ENCODE measurements around the gene AFMID.

AFMID gene

DNA sequence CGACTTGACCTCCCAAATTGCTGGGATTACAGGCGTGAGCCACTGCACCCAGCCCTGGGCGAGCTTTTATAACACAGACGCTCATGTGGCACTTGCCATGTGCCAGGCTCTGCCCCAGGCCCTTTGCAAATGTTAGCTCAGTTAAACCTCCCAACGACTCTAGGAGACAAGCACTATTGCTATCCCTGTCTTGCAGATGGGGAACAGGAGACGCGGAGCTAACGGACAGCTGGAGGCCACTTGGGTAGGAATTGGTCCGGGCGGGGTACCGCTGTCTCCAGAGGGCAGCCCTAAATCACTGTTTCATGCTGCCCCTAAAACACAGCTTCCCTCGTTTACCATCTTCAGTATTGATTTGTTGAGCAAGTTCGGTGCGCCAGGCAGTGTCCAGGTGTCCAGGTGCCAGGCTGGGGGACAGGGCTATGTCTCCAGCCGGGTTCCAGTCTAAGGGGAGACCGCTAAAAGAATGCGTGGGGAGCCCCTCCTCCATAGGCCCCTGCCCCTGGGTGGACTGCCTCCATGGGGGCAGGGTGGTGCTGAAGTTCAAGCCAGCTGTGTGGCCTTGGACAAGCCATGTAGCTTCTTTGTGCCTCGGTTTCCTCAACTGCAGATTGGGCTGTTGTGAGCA, 68.0 kb downstream of the AFMID start:
- no peak overlapping the region for H3K4me3 ChIP-seq (ENCODE audit: low read length, poor library complexity, severe bottlenecking)
- H3F3A ChIP-seq (ENCODE audit: low read depth) = 0 out of 2 replicates have a peak, but pooled peaks cover 6% of the 10 kb centered on the region
- H3K9ac ChIP-seq (ENCODE audit: low read depth, low read length, poor library complexity, severe bottlenecking) = no peak overlapping the region
- no peaks in the 10 kb centered on the region for H3K36me3 ChIP-seq (ENCODE audit: insufficient read depth, low read length)
- no peaks in the 10 kb centered on the region for H3K27me3 ChIP-seq (ENCODE audit: insufficient read depth, low read length, poor library complexity, severe bottlenecking)
- no peaks in the 10 kb centered on the region for H3K9me3 ChIP-seq (ENCODE audit: insufficient read depth, low read depth, low read length)
- H4K20me1 ChIP-seq (ENCODE audit: insufficient read depth, low read length, poor library complexity, severe bottlenecking) = no peaks in the 10 kb centered on the region
- no peak for TF ChIP-seq EZH2phosphoT487 (IDR thresholded peaks at IDR 0.05; ENCODE audit: borderline replicate concordance)
- TF ChIP-seq, protein P1, sequence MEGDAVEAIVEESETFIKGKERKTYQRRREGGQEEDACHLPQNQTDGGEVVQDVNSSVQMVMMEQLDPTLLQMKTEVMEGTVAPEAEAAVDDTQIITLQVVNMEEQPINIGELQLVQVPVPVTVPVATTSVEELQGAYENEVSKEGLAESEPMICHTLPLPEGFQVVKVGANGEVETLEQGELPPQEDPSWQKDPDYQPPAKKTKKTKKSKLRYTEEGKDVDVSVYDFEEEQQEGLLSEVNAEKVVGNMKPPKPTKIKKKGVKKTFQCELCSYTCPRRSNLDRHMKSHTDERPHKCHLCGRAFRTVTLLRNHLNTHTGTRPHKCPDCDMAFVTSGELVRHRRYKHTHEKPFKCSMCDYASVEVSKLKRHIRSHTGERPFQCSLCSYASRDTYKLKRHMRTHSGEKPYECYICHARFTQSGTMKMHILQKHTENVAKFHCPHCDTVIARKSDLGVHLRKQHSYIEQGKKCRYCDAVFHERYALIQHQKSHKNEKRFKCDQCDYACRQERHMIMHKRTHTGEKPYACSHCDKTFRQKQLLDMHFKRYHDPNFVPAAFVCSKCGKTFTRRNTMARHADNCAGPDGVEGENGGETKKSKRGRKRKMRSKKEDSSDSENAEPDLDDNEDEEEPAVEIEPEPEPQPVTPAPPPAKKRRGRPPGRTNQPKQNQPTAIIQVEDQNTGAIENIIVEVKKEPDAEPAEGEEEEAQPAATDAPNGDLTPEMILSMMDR (conservative IDR thresholded peaks at IDR 0.05; ENCODE audit: low read length) = no peak
- no peaks in the 10 kb centered on the region for H3K79me2 ChIP-seq (ENCODE audit: insufficient read depth, low read length)
- no peak overlapping the region for H3K4me2 ChIP-seq (ENCODE audit: low read depth, low read length, poor library complexity, severe bottlenecking)
- H3K4me1 ChIP-seq (ENCODE audit: insufficient read depth, low read length, poor library complexity, severe bottlenecking) = peaks cover 48% of the 10 kb centered on the region
- no peak overlapping the region for H2AFZ ChIP-seq (ENCODE audit: low read length)
- no peaks in the 10 kb centered on the region for H3K9me2 ChIP-seq (replicated peaks; ENCODE audit: low read depth, low read length)

DNA sequence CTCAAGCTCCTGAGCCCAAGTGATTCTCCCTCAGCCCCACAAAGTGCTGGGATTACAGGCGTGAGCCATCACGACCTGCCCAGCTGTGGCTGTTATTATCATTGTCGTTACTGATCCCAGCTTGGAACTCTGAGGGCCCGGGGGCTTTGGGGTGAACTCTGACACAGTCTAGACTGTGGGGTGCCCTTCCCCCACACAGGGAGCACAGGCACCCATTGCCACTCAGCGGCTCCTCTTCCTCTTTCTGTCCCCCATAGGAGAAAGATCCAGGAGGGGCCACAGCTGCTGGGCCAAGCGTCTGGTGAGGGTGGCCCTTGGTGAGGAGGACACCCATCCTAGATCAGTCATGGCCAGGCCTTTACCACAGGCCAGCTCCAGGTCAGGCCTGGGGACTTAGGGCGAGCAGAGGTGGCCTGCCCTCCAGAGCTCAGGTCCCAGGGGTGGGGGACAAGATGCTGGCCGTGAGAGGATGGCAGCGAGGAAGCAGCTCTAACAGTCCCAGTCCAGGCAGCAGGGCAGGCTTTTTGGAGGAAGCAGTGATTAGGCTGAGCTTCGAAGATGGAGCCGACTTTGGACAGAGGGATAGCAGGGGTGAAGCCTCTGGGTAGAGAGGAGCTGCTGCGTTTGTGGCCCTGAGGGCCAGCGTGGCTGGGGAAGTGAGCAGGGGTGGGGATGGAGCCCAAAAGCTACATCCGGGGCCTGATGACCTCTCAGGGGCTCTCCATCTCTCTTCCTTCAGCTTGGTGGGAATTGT, 69.0 kb downstream of the AFMID start:
- no peak overlapping the region for H3K4me3 ChIP-seq (ENCODE audit: low read length, poor library complexity, severe bottlenecking)
- no peak overlapping the region for H2AFZ ChIP-seq (ENCODE audit: low read length)
- H3K9ac ChIP-seq (ENCODE audit: low read depth, low read length, poor library complexity, severe bottlenecking) = no peak overlapping the region
- peaks cover 46% of the 10 kb centered on the region for H3K4me1 ChIP-seq (ENCODE audit: insufficient read depth, low read length, poor library complexity, severe bottlenecking)
- H3K79me2 ChIP-seq (ENCODE audit: insufficient read depth, low read length) = no peaks in the 10 kb centered on the region
- no peaks in the 10 kb centered on the region for H3K27me3 ChIP-seq (ENCODE audit: insufficient read depth, low read length, poor library complexity, severe bottlenecking)
- no peak overlapping the region for H3K4me2 ChIP-seq (ENCODE audit: low read depth, low read length, poor library complexity, severe bottlenecking)
- no peaks in the 10 kb centered on the region for H3K36me3 ChIP-seq (ENCODE audit: insufficient read depth, low read length)
- TF ChIP-seq EZH2phosphoT487 (IDR thresholded peaks at IDR 0.05; ENCODE audit: borderline replicate concordance) = no peak
- TF ChIP-seq, protein P1 (conservative IDR thresholded peaks at IDR 0.05; ENCODE audit: low read length) = no peak
- no peaks in the 10 kb centered on the region for H3K9me2 ChIP-seq (replicated peaks; ENCODE audit: low read depth, low read length)
- H4K20me1 ChIP-seq (ENCODE audit: insufficient read depth, low read length, poor library complexity, severe bottlenecking) = no peaks in the 10 kb centered on the region
- H3K9me3 ChIP-seq (ENCODE audit: insufficient read depth, low read depth, low read length) = no peaks in the 10 kb centered on the region
- H3F3A ChIP-seq (ENCODE audit: low read depth) = 0 out of 2 replicates have a peak, but pooled peaks cover 6% of the 10 kb centered on the region

DNA sequence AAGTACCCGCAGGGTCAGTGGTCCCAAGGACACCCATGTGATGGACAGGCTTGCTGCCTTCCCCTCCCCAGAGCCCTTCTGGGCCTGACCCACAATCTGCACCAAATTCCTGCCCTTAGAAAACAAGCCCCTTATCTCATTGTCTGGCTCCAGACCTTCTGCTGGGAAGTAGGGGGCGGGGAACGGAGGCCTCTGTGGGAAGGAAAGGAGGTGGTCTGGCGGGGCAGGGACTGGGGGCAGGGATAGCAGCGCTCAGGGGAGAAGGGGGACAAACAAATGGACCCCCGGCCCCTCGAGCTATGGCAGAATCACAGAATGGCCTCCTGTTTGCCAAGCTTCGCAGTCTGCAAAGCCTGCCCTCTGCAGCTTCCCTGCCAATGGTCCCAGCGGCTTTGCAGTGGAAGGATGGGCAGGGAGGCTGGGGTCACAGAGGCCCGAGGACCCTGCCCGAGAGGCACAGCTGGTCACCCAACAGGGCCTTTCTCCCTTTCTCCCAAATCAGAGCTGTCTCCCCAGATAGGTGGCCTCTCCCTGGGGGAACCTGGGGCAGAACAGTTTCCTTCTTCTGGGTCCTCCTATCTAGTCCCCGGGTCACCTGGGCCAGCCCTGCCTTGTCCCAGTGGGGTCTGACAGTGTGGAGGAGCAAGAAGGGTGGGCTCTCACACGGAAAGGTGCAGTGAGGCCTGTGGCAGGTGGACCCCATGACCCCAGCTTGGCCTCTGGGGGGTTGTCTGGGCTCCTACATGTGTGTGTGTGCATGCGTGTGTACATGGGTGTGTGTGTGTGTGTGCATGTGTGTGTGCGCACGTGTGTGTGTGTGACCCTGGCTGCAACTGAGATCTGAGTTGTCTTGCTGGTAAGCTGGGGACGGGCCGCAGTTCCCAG, 69.8 kb downstream of the AFMID start:
- Histone ChIP-seq H4K20me1 (ENCODE audit: insufficient read depth, low read length, poor library complexity, severe bottlenecking) (no peaks in the 10 kb centered on the region), H2AFZ (ENCODE audit: low read length) (no peak overlapping the region), H3K9me2 (replicated peaks; ENCODE audit: low read depth, low read length) (no peaks in the 10 kb centered on the region), H3K36me3 (ENCODE audit: insufficient read depth, low read length) (no peaks in the 10 kb centered on the region), H3K4me2 (ENCODE audit: low read depth, low read length, poor library complexity, severe bottlenecking) (no peak overlapping the region), H3K4me1 (ENCODE audit: insufficient read depth, low read length, poor library complexity, severe bottlenecking) (peaks cover 38% of the 10 kb centered on the region), H3K79me2 (ENCODE audit: insufficient read depth, low read length) (no peaks in the 10 kb centered on the region), H3K27me3 (ENCODE audit: insufficient read depth, low read length, poor library complexity, severe bottlenecking) (no peaks in the 10 kb centered on the region), H3F3A (ENCODE audit: low read depth) (0 out of 2 replicates have a peak, but pooled peaks cover 6% of the 10 kb centered on the region), H3K4me3 (ENCODE audit: low read length, poor library complexity, severe bottlenecking) (no peak overlapping the region), H3K9ac (ENCODE audit: low read depth, low read length, poor library complexity, severe bottlenecking) (no peak overlapping the region), H3K9me3 (ENCODE audit: insufficient read depth, low read depth, low read length) (no peaks in the 10 kb centered on the region)
- TF ChIP-seq EZH2phosphoT487 (IDR thresholded peaks at IDR 0.05; ENCODE audit: borderline replicate concordance) = no peak
- TF ChIP-seq, protein P1 (conservative IDR thresholded peaks at IDR 0.05; ENCODE audit: low read length) = no peak
